ENCODE measurements around the gene AP2A1.

The AP2A1 gene

GRCh38 chr19:49739098-49739497, 27.7 kb upstream of the AP2A1 start:
- no peak for DNase-seq (ENCODE audit: insufficient read length, low spot score)
- no peak for FAIRE-seq
- TF ChIP-seq CTCF (IDR thresholded peaks at IDR 0.05; ENCODE audit: insufficient read depth, missing control alignments), result no peak

GRCh38 chr19:49739933-49740332, 26.9 kb upstream of the AP2A1 start:
- TF ChIP-seq CTCF (IDR thresholded peaks at IDR 0.05; ENCODE audit: insufficient read depth, missing control alignments), result no peak
- DNase-seq (ENCODE audit: insufficient read length, low spot score), result no peak
- no peak for FAIRE-seq

- FAIRE-seq (no peak), DNase-seq (ENCODE audit: insufficient read length, low spot score) (no peak)
- TF ChIP-seq CTCF (IDR thresholded peaks at IDR 0.05; ENCODE audit: insufficient read depth, missing control alignments), result no peak
Observed at GRCh38 chr19:49741210-49741844, 25.5 kb upstream of the AP2A1 start.

- no peak for TF ChIP-seq CTCF (IDR thresholded peaks at IDR 0.05; ENCODE audit: insufficient read depth, missing control alignments)
- FAIRE-seq (no peak), DNase-seq (ENCODE audit: insufficient read length, low spot score) (no peak)
Observed at GRCh38 chr19:49744946-49745381, 21.8 kb upstream of the AP2A1 start.

- DNase-seq (ENCODE audit: insufficient read length, low spot score) (no peak), FAIRE-seq (no peak)
- TF ChIP-seq CTCF (IDR thresholded peaks at IDR 0.05; ENCODE audit: insufficient read depth, missing control alignments), result no peak
Observed at GRCh38 chr19:49746206-49746958, 20.4 kb upstream of the AP2A1 start.

GRCh38 chr19:49749055-49749716, 17.6 kb upstream of the AP2A1 start:
- TF ChIP-seq CTCF (IDR thresholded peaks at IDR 0.05; ENCODE audit: insufficient read depth, missing control alignments), result no peak
- FAIRE-seq, result no peak
- DNase-seq (ENCODE audit: insufficient read length, low spot score), result no peak
